Mesenchymal stem cell (in vitro differentiated cells and primary cell): ENCODE results near the gene CEP83.

Experiments used
- DNase-seq: peaks from one replicate; pipeline ENCODE4 v3.0.0-alpha.2; 2013
- H2AFZ ChIP-seq: one replicate; pipeline ENCODE4 v1.6.1; 2013; ENCODE audit warnings: low read depth, mild to moderate bottlenecking, control low read depth, inconsistent platforms, low read length, moderate library complexity
- H2AK5ac ChIP-seq: 2 replicates; pipeline ENCODE4 v1.6.1; 2013; ENCODE audit warnings: low read length, moderate library complexity, mild to moderate bottlenecking, inconsistent platforms; ENCODE audit not compliant: severe bottlenecking
- H2BK120ac ChIP-seq: one replicate; pipeline ENCODE4 v1.6.1; 2013; ENCODE audit warnings: low read depth, mild to moderate bottlenecking, inconsistent platforms, low read length, moderate library complexity
- H2BK12ac ChIP-seq, 2 experiments: one replicate each; pipeline ENCODE4 v1.6.1; 2013; ENCODE audit warnings: inconsistent platforms in 2 of 2, low read length in 2 of 2, mild to moderate bottlenecking in 2 of 2, moderate library complexity in 2 of 2, control low read depth in 1 of 2
- H2BK15ac ChIP-seq: one replicate; pipeline ENCODE4 v1.6.1; 2013; ENCODE audit warnings: mild to moderate bottlenecking, low read depth, inconsistent platforms; ENCODE audit not compliant: poor library complexity, severe bottlenecking
- H2BK5ac ChIP-seq: 2 replicates; pipeline ENCODE4 v1.6.1; 2013; ENCODE audit warnings: low read depth, mild to moderate bottlenecking, low read length, control low read depth, inconsistent platforms; ENCODE audit not compliant: poor library complexity, severe bottlenecking
- H3K14ac ChIP-seq, 2 experiments: one replicate each; pipeline ENCODE4 v1.6.1; 2013; ENCODE audit warnings: inconsistent platforms in 2 of 2, low read length in 2 of 2, control low read depth in 1 of 2, mild to moderate bottlenecking in 1 of 2, moderate library complexity in 1 of 2
- H3K18ac ChIP-seq, 2 experiments: one replicate each; pipeline ENCODE4 v1.6.1; 2013; ENCODE audit warnings: inconsistent platforms in 2 of 2, low read length in 2 of 2, control low read depth in 1 of 2, low read depth in 1 of 2, mild to moderate bottlenecking in 1 of 2
- H3K23ac ChIP-seq, 2 experiments: one replicate each; pipeline ENCODE4 v1.6.1; 2013; ENCODE audit warnings: inconsistent platforms in 2 of 2, low read length in 2 of 2, mild to moderate bottlenecking in 2 of 2, moderate library complexity in 2 of 2, control low read depth in 1 of 2
- H3K27ac ChIP-seq: 2 replicates; pipeline ENCODE4 v1.5.1; 2013; ENCODE audit warnings: mild to moderate bottlenecking, moderate library complexity, low read length, control low read depth, inconsistent platforms; ENCODE audit not compliant: poor library complexity, severe bottlenecking
- H3K27me3 ChIP-seq, 2 experiments: 2 replicates each; pipeline versions ENCODE4 v1.6.1 to v1.7.0; 2013; ENCODE audit warnings: low read length in 2 of 2, mild to moderate bottlenecking in 2 of 2, moderate library complexity in 2 of 2, control low read depth in 1 of 2, inconsistent platforms in 1 of 2; ENCODE audit not compliant: control insufficient read depth in 1 of 2, insufficient read depth in 1 of 2
- H3K36me3 ChIP-seq, 2 experiments: 2 replicates each; pipeline versions ENCODE4 v1.6.1 to v1.7.0; 2013; ENCODE audit warnings: low read length in 2 of 2, control low read depth in 1 of 2, inconsistent platforms in 1 of 2, low read depth in 1 of 2, mild to moderate bottlenecking in 1 of 2; ENCODE audit not compliant: insufficient read depth in 2 of 2, control insufficient read depth in 1 of 2
- H3K4ac ChIP-seq, 2 experiments: one replicate each; pipeline ENCODE4 v1.6.1; 2013; ENCODE audit warnings: inconsistent platforms in 2 of 2, low read length in 2 of 2, mild to moderate bottlenecking in 2 of 2, moderate library complexity in 2 of 2, control low read depth in 1 of 2, low read depth in 1 of 2
- H3K4me1 ChIP-seq: 2 replicates; pipeline ENCODE4 v1.6.1; 2013; ENCODE audit warnings: low read depth, low read length, control low read depth; ENCODE audit not compliant: control insufficient read depth, insufficient read depth
- H3K4me2 ChIP-seq: 2 replicates; pipeline ENCODE4 v1.6.1; 2013; ENCODE audit warnings: low read length, mild to moderate bottlenecking, inconsistent platforms; ENCODE audit not compliant: poor library complexity, severe bottlenecking
- H3K4me3 ChIP-seq, 2 experiments: 2 replicates each; pipeline versions ENCODE4 v1.5.1 to v1.7.0; 2013; ENCODE audit warnings: low read length in 2 of 2, mild to moderate bottlenecking in 2 of 2, control low read depth in 1 of 2, low read depth in 1 of 2; ENCODE audit not compliant: insufficient read depth in 1 of 2
- H3K79me1 ChIP-seq: replicated peaks from 2 replicates; pipeline ENCODE4 v1.6.1; 2013; ENCODE audit warnings: mild to moderate bottlenecking, control low read depth, low read length, inconsistent platforms; ENCODE audit not compliant: poor library complexity, severe bottlenecking
- H3K9ac ChIP-seq: 2 replicates; pipeline ENCODE4 v1.7.0; 2013; ENCODE audit warnings: mild to moderate bottlenecking, low read length, moderate library complexity
- H3K9me3 ChIP-seq: 2 replicates; pipeline ENCODE4 v1.7.0; 2013; ENCODE audit warnings: mild to moderate bottlenecking, low read length; ENCODE audit not compliant: control insufficient read depth
- H4K8ac ChIP-seq: one replicate; pipeline ENCODE4 v1.6.1; 2013; ENCODE audit warnings: inconsistent platforms, mild to moderate bottlenecking, low read length, moderate library complexity
- H4K91ac ChIP-seq: one replicate; pipeline ENCODE4 v1.6.1; 2013; ENCODE audit warnings: mild to moderate bottlenecking, low read length, inconsistent platforms
- WGBS: methylation state at CpG from one replicate; pipeline ENCODE4 v1.1.7; 2013; ENCODE audit warnings: mixed read lengths; 5-methylcytosine and 5-hydroxymethylcytosine counted together

CEP83 gene

GRCh38 chr12:94327809-94328208, 131.9 kb downstream of the CEP83 start:
- Histone ChIP-seq H3K4ac (no peak overlapping the region), H3K36me3 (peaks cover 6 to 19% of the 10 kb centered on the region in 2 experiments), H3K4me1 (no peaks in the 10 kb centered on the region), H3K23ac (no peak overlapping the region), H2AFZ (no peak overlapping the region), H3K18ac (no peak overlapping the region), H3K4me2 (no peak overlapping the region), H3K27me3 (no peaks in the 10 kb centered on the region), H2BK120ac (no peak overlapping the region), H4K91ac (no peak overlapping the region), H2AK5ac (no peak overlapping the region), H2BK5ac (no peak overlapping the region), H2BK15ac (no peak overlapping the region), H3K9me3 (peaks cover 4% of the 10 kb centered on the region), H4K8ac (no peak overlapping the region), H2BK12ac (no peak overlapping the region), H3K14ac (no peak overlapping the region), H3K27ac (no peak overlapping the region), H3K4me3 (no peak overlapping the region), H3K79me1 (no peaks in the 10 kb centered on the region), H3K9ac (no peak overlapping the region)
- WGBS, result no CpG with 5 or more reads among the region's 1 CpG
- DNase-seq, result no peak

- Histone ChIP-seq H2BK15ac (no peak overlapping the region), H2AK5ac (no peak overlapping the region), H3K27ac (no peak overlapping the region), H2BK5ac (no peak overlapping the region), H3K79me1 (no peaks in the 10 kb centered on the region), H3K4ac (no peak overlapping the region), H3K18ac (no peak overlapping the region), H4K8ac (no peak overlapping the region), H3K23ac (no peak overlapping the region), H3K4me1 (no peaks in the 10 kb centered on the region), H3K9ac (no peak overlapping the region), H3K9me3 (peaks cover 14% of the 10 kb centered on the region), H3K4me3 (no peak overlapping the region), H3K14ac (no peak overlapping the region), H2BK120ac (no peak overlapping the region), H3K36me3 (peaks cover 16 to 29% of the 10 kb centered on the region in 2 experiments), H3K4me2 (no peak overlapping the region), H2AFZ (no peak overlapping the region), H3K27me3 (no peaks in the 10 kb centered on the region), H2BK12ac (no peak overlapping the region), H4K91ac (no peak overlapping the region)
- peak; percentile 40 for DNase-seq
Measured at GRCh38 chr12:94326727-94327126, 132.9 kb downstream of the CEP83 start.

GRCh38 chr12:94326234-94326633, 133.4 kb downstream of the CEP83 start:
- Histone ChIP-seq H2AK5ac (no peak overlapping the region), H2BK12ac (no peak overlapping the region), H3K23ac (no peak overlapping the region), H2BK15ac (no peak overlapping the region), H2BK5ac (no peak overlapping the region), H3K14ac (no peak overlapping the region), H3K27me3 (no peaks in the 10 kb centered on the region), H3K36me3 (peaks cover 21 to 31% of the 10 kb centered on the region in 2 experiments), H3K79me1 (no peaks in the 10 kb centered on the region), H4K8ac (no peak overlapping the region), H3K27ac (no peak overlapping the region), H3K4me3 (no peak overlapping the region), H2AFZ (no peak overlapping the region), H4K91ac (no peak overlapping the region), H3K4ac (no peak overlapping the region), H3K4me2 (no peak overlapping the region), H3K18ac (no peak overlapping the region), H2BK120ac (no peak overlapping the region), H3K4me1 (no peaks in the 10 kb centered on the region), H3K9me3 (peaks cover 19% of the 10 kb centered on the region), H3K9ac (no peak overlapping the region)
- DNase-seq, result no peak
- 88% methylated on average over 1 of the region's 1 CpG for WGBS

GRCh38 chr12:94322346-94322745, 137.3 kb downstream of the CEP83 start:
- H3K27me3 ChIP-seq, result no peaks in the 10 kb centered on the region
- no peak overlapping the region for H2BK15ac ChIP-seq
- peaks cover 22 to 29% of the 10 kb centered on the region in 2 experiments for H3K36me3 ChIP-seq
- peaks cover 51% of the 10 kb centered on the region for H3K9me3 ChIP-seq
- no peak overlapping the region for H3K23ac ChIP-seq
- H2AK5ac ChIP-seq, result no peak overlapping the region
- H3K4me2 ChIP-seq, result no peak overlapping the region
- H4K8ac ChIP-seq, result no peak overlapping the region
- no peak overlapping the region for H3K9ac ChIP-seq
- H2BK5ac ChIP-seq, result no peak overlapping the region
- H3K14ac ChIP-seq, result no peak overlapping the region
- H3K4me3 ChIP-seq, result no peak overlapping the region
- no peak overlapping the region for H4K91ac ChIP-seq
- no peak overlapping the region for H3K4ac ChIP-seq
- H3K27ac ChIP-seq, result no peak overlapping the region
- DNase-seq, result no peak
- H3K18ac ChIP-seq, result no peak overlapping the region
- H3K79me1 ChIP-seq, result no peaks in the 10 kb centered on the region
- H2AFZ ChIP-seq, result no peak overlapping the region
- no peaks in the 10 kb centered on the region for H3K4me1 ChIP-seq
- no peak overlapping the region for H2BK120ac ChIP-seq
- H2BK12ac ChIP-seq, result no peak overlapping the region
- WGBS, result 100% methylated on average over 2 of the region's 2 CpGs
